Kidney epithelial cell (primary cell): ENCODE measurements around the gene CC2D1A. TPM values are rescaled to one million over a fixed set of nuclear protein-coding genes. Genes with fewer than 3 reads are reported as not detected.

Experiments
- DNase-seq: peaks from one replicate; pipeline ENCODE4 v3.0.0-alpha.2; 2010; ENCODE audit warnings: low read depth
- H3K27me3 ChIP-seq: 2 replicates; pipeline ENCODE4 v1.6.0; 2011; ENCODE audit warnings: low read length; ENCODE audit not compliant: control insufficient read depth, insufficient read depth
- H3K36me3 ChIP-seq: 2 replicates; pipeline ENCODE4 v1.5.1; 2011; ENCODE audit warnings: low read length; ENCODE audit not compliant: control insufficient read depth, insufficient read depth
- H3K4me3 ChIP-seq: 2 replicates; pipeline ENCODE4 v1.5.1; 2011; ENCODE audit warnings: low read depth, mild to moderate bottlenecking, control low read depth, low read length
- CTCF ChIP-seq: IDR thresholded peaks from 2 replicates; pipeline ENCODE4 v1.5.1; 2011; ENCODE audit warnings: mild to moderate bottlenecking, moderate library complexity, low read length, control low read depth, inconsistent platforms; ENCODE audit not compliant: insufficient read depth, poor library complexity, severe bottlenecking
- total RNA-seq: library from RNA; depleted of rRNA; stranded (reverse); fragments of >200 nt; gene quantifications from 2 replicates; pipeline ENCODE4 v1.2.3, GENCODE V29; 2015

CC2D1A gene
- total RNA-seq, 1 donor from 2014 or later, result 26.5 TPM

- peak; percentile 15 for TF ChIP-seq CTCF
- Histone ChIP-seq H3K27me3 (no peaks in the 10 kb centered on the region), H3K36me3 (no peaks in the 10 kb centered on the region), H3K4me3 (no peak overlapping the region)
- no peak for DNase-seq
Measured at GRCh38 chr19:13960863-13961784, 55.1 kb downstream of the CC2D1A start.

GRCh38 chr19:13961826-13962698, 56.1 kb downstream of the CC2D1A start:
- H3K36me3 ChIP-seq, result no peaks in the 10 kb centered on the region
- H3K27me3 ChIP-seq, result no peaks in the 10 kb centered on the region
- TF ChIP-seq CTCF, result no peak
- H3K4me3 ChIP-seq, result no peak overlapping the region
- no peak for DNase-seq

- Histone ChIP-seq H3K36me3 (no peaks in the 10 kb centered on the region), H3K4me3 (no peak overlapping the region), H3K27me3 (no peaks in the 10 kb centered on the region)
- DNase-seq, result no peak
- no peak for TF ChIP-seq CTCF
Measured at GRCh38 chr19:13962699-13963602, 57.0 kb downstream of the CC2D1A start.

- H3K27me3 ChIP-seq, result no peaks in the 10 kb centered on the region
- DNase-seq, result no peak
- no peaks in the 10 kb centered on the region for H3K36me3 ChIP-seq
- no peak for TF ChIP-seq CTCF
- no peak overlapping the region for H3K4me3 ChIP-seq
Measured at GRCh38 chr19:13963603-13964105, 57.7 kb downstream of the CC2D1A start.

GRCh38 chr19:13964776-13965175, 58.8 kb downstream of the CC2D1A start:
- no peaks in the 10 kb centered on the region for H3K36me3 ChIP-seq
- no peak for TF ChIP-seq CTCF
- no peak overlapping the region for H3K4me3 ChIP-seq
- H3K27me3 ChIP-seq, result no peaks in the 10 kb centered on the region
- no peak for DNase-seq
